ENCODE results near the gene CCDC185. TPM values are rescaled to one million over a fixed set of nuclear protein-coding genes. Genes with fewer than 3 reads are reported as not detected.
"Not testable (repeated sequence)": the region's sequence is repeated elsewhere in the genome, so short reads cannot be mapped to it uniquely, and the experiment has no call there.

Gene CCDC185
- total and polyA plus RNA-seq, 3 experiments from 2014 or later, result not detected

GRCh38 chr1:223364685-223365382 lies 28.4 kb upstream of the CCDC185 start:
- peak in 3 of 5 donors; percentile 1 to 28 (median 3) for DNase-seq
- Mint-ChIP-seq H3K4me3 (peak overlapping the region; percentile 59 to 85 (median 74)), H3K36me3 (no peaks in the 10 kb centered on the region), H3K9me3 (peaks cover 0 to 2% (median 0%) of the 10 kb centered on the region in 5 donors), H3K4me1 (peaks cover 12 to 26% (median 17%) of the 10 kb centered on the region in 3 donors), H3K27me3 (peaks cover 27 to 48% of the 10 kb centered on the region in 2 donors), H3K27ac (peak overlapping the region in 1 of 8 donors; percentile 61)
- Histone ChIP-seq H3K27me3 (ENCODE audit: insufficient read depth, low read length, poor library complexity, severe bottlenecking) (peaks cover 3% of the 10 kb centered on the region), H3K4me3 (ENCODE audit: low read length) (peak overlapping the region; percentile 15), H3K4me1 (ENCODE audit: insufficient read depth, low read length) (peaks cover 9% of the 10 kb centered on the region), H3K36me3 (ENCODE audit: insufficient read depth, low read length) (no peaks in the 10 kb centered on the region), H3K9me3 (ENCODE audit: low read length) (no peaks in the 10 kb centered on the region), H3K27ac (ENCODE audit: low read depth, low read length) (no peak overlapping the region)
- POLR2A ChIA-PET, result no interaction called here
- CTCF ChIA-PET, result interaction anchor here (1.1 kb wide), 1 partner anchor 231 kb away, joined by 4 read pairs; no protein-coding TSS in a partner anchor

GRCh38 chr1:223374064-223374610 lies 19.1 kb upstream of the CCDC185 start:
- Mint-ChIP-seq H3K9me3 (peaks cover 0 to 13% (median 2%) of the 10 kb centered on the region in 5 donors), H3K4me1 (no peaks in the 10 kb centered on the region), H3K27ac (peak overlapping the region in 1 of 8 donors; percentile 27), H3K4me3 (no peak overlapping the region), H3K27me3 (peaks cover 13 to 34% of the 10 kb centered on the region in 2 donors), H3K36me3 (peaks cover 0 to 2% (median 0%) of the 10 kb centered on the region in 3 donors)
- H3K9me3 ChIP-seq (ENCODE audit: low read length), result no peaks in the 10 kb centered on the region
- POLR2A ChIA-PET, result no interaction called here
- no peaks in the 10 kb centered on the region for H3K27me3 ChIP-seq (ENCODE audit: insufficient read depth, low read length, poor library complexity, severe bottlenecking)
- CTCF ChIA-PET, result no interaction called here
- H3K27ac ChIP-seq (ENCODE audit: low read depth, low read length), result no peak overlapping the region
- H3K4me3 ChIP-seq (ENCODE audit: low read length), result no peak overlapping the region
- no peak for DNase-seq
- no peaks in the 10 kb centered on the region for H3K4me1 ChIP-seq (ENCODE audit: insufficient read depth, low read length)
- no peaks in the 10 kb centered on the region for H3K36me3 ChIP-seq (ENCODE audit: insufficient read depth, low read length)

- H3K4me3 Mint-ChIP-seq, result no peak overlapping the region
- no peak overlapping the region for H3K27ac Mint-ChIP-seq
- POLR2A ChIA-PET, result no interaction called here
- H3K4me1 Mint-ChIP-seq, result no peaks in the 10 kb centered on the region
- peaks cover 17 to 36% of the 10 kb centered on the region in 2 donors for H3K27me3 Mint-ChIP-seq
- Histone ChIP-seq H3K4me3 (ENCODE audit: low read length) (no peak overlapping the region), H3K27ac (ENCODE audit: low read depth, low read length) (no peak overlapping the region), H3K9me3 (ENCODE audit: low read length) (no peaks in the 10 kb centered on the region), H3K36me3 (ENCODE audit: insufficient read depth, low read length) (no peaks in the 10 kb centered on the region), H3K4me1 (ENCODE audit: insufficient read depth, low read length) (no peaks in the 10 kb centered on the region), H3K27me3 (ENCODE audit: insufficient read depth, low read length, poor library complexity, severe bottlenecking) (no peaks in the 10 kb centered on the region)
- CTCF ChIA-PET, result no interaction called here
- peaks cover 0 to 9% (median 0%) of the 10 kb centered on the region in 3 donors for H3K36me3 Mint-ChIP-seq
- no peak for DNase-seq
- peaks cover 0 to 10% (median 4%) of the 10 kb centered on the region in 5 donors for H3K9me3 Mint-ChIP-seq
These were observed 14.5 kb upstream of the CCDC185 start for GRCh38 chr1:223378754-223379153.

- no peaks in the 10 kb centered on the region for H3K4me1 Mint-ChIP-seq
- H3K27ac Mint-ChIP-seq, result no peak overlapping the region
- DNase-seq, result no peak
- H3K36me3 Mint-ChIP-seq, result peaks cover 0 to 9% (median 2%) of the 10 kb centered on the region in 3 donors
- no peak overlapping the region for H3K27ac ChIP-seq (ENCODE audit: low read depth, low read length)
- peaks cover 0 to 3% (median 0%) of the 10 kb centered on the region in 5 donors for H3K9me3 Mint-ChIP-seq
- ChIA-PET CTCF (no interaction called here), POLR2A (no interaction called here)
- no peaks in the 10 kb centered on the region for H3K9me3 ChIP-seq (ENCODE audit: low read length)
- peaks cover 11 to 28% of the 10 kb centered on the region in 2 donors for H3K27me3 Mint-ChIP-seq
- no peak overlapping the region for H3K4me3 ChIP-seq (ENCODE audit: low read length)
- no peaks in the 10 kb centered on the region for H3K36me3 ChIP-seq (ENCODE audit: insufficient read depth, low read length)
- H3K4me3 Mint-ChIP-seq, result no peak overlapping the region
- no peaks in the 10 kb centered on the region for H3K27me3 ChIP-seq (ENCODE audit: insufficient read depth, low read length, poor library complexity, severe bottlenecking)
- H3K4me1 ChIP-seq (ENCODE audit: insufficient read depth, low read length), result no peaks in the 10 kb centered on the region
These were observed 7.2 kb upstream of the CCDC185 start for GRCh38 chr1:223386013-223386412.

- no peaks in the 10 kb centered on the region for H3K27me3 ChIP-seq (ENCODE audit: insufficient read depth, low read length, poor library complexity, severe bottlenecking)
- POLR2A ChIA-PET, result no interaction called here
- DNase-seq, result no peak
- H3K36me3 ChIP-seq (ENCODE audit: insufficient read depth, low read length), result no peaks in the 10 kb centered on the region
- H3K36me3 Mint-ChIP-seq, result peaks cover 0 to 2% (median 0%) of the 10 kb centered on the region in 3 donors
- H3K27me3 Mint-ChIP-seq, result peaks cover 29 to 39% of the 10 kb centered on the region in 2 donors
- CTCF ChIA-PET, result no interaction called here
- H3K9me3 ChIP-seq (ENCODE audit: low read length), result no peaks in the 10 kb centered on the region
- no peak overlapping the region for H3K4me3 ChIP-seq (ENCODE audit: low read length)
- no peak overlapping the region for H3K27ac ChIP-seq (ENCODE audit: low read depth, low read length)
- no peaks in the 10 kb centered on the region for H3K4me1 ChIP-seq (ENCODE audit: insufficient read depth, low read length)
- no peak overlapping the region for H3K27ac Mint-ChIP-seq
- H3K4me1 Mint-ChIP-seq, result no peaks in the 10 kb centered on the region
- peaks cover 0 to 15% (median 8%) of the 10 kb centered on the region in 5 donors for H3K9me3 Mint-ChIP-seq
- H3K4me3 Mint-ChIP-seq, result no peak overlapping the region
These were observed 2.6 kb upstream of the CCDC185 start for GRCh38 chr1:223390618-223391017.

GRCh38 chr1:223394242-223394641 lies 1.0 kb downstream of the CCDC185 start:
- H3K9me3 Mint-ChIP-seq, result peaks cover 0 to 15% (median 8%) of the 10 kb centered on the region in 5 donors
- DNase-seq, result no peak
- POLR2A ChIA-PET, result no interaction called here

GRCh38 chr1:223394706-223395105 lies 1.5 kb downstream of the CCDC185 start:
- H3K36me3 Mint-ChIP-seq, result no peaks in the 10 kb centered on the region
- peaks cover 24 to 25% of the 10 kb centered on the region in 2 donors for H3K27me3 Mint-ChIP-seq
- ChIA-PET CTCF (no interaction called here), POLR2A (no interaction called here)
- Histone ChIP-seq H3K4me1 (ENCODE audit: insufficient read depth, low read length) (no peaks in the 10 kb centered on the region), H3K4me3 (ENCODE audit: low read length) (no peak overlapping the region), H3K27me3 (ENCODE audit: insufficient read depth, low read length, poor library complexity, severe bottlenecking) (no peaks in the 10 kb centered on the region), H3K27ac (ENCODE audit: low read depth, low read length) (no peak overlapping the region), H3K36me3 (ENCODE audit: insufficient read depth, low read length) (no peaks in the 10 kb centered on the region), H3K9me3 (ENCODE audit: low read length) (no peaks in the 10 kb centered on the region)
- no peaks in the 10 kb centered on the region for H3K4me1 Mint-ChIP-seq
- peaks cover 0 to 15% (median 10%) of the 10 kb centered on the region in 5 donors for H3K9me3 Mint-ChIP-seq
- H3K4me3 Mint-ChIP-seq, result no peak overlapping the region
- no peak overlapping the region for H3K27ac Mint-ChIP-seq
- DNase-seq, result no peak

More at GRCh38 chr1:223394242-223394641, 1.0 kb downstream of the CCDC185 start:
- H3K4me3 Mint-ChIP-seq, result no peak overlapping the region
- no peaks in the 10 kb centered on the region for H3K4me1 Mint-ChIP-seq
- Histone ChIP-seq H3K4me1 (ENCODE audit: insufficient read depth, low read length) (no peaks in the 10 kb centered on the region), H3K27ac (ENCODE audit: low read depth, low read length) (no peak overlapping the region), H3K36me3 (ENCODE audit: insufficient read depth, low read length) (no peaks in the 10 kb centered on the region), H3K4me3 (ENCODE audit: low read length) (no peak overlapping the region), H3K9me3 (ENCODE audit: low read length) (no peaks in the 10 kb centered on the region), H3K27me3 (ENCODE audit: insufficient read depth, low read length, poor library complexity, severe bottlenecking) (no peaks in the 10 kb centered on the region)
- no peaks in the 10 kb centered on the region for H3K36me3 Mint-ChIP-seq
- H3K27me3 Mint-ChIP-seq, result peaks cover 25 to 27% of the 10 kb centered on the region in 2 donors
- H3K27ac Mint-ChIP-seq, result no peak overlapping the region
- CTCF ChIA-PET, result no interaction called here

- POLR2A ChIA-PET; H3K4me1 ChIP-seq (ENCODE audit: insufficient read depth, low read length); H3K27ac ChIP-seq (ENCODE audit: low read depth, low read length); CTCF ChIA-PET; H3K36me3 ChIP-seq (ENCODE audit: insufficient read depth, low read length); H3K27ac Mint-ChIP-seq; H3K4me3 Mint-ChIP-seq; H3K27me3 ChIP-seq (ENCODE audit: insufficient read depth, low read length, poor library complexity, severe bottlenecking); H3K9me3 Mint-ChIP-seq; H3K9me3 ChIP-seq (ENCODE audit: low read length); DNase-seq; H3K4me3 ChIP-seq (ENCODE audit: low read length): not testable (repeated sequence)
- Mint-ChIP-seq H3K4me1 (peaks cover 0 to 11% (median 0%) of the 10 kb centered on the region in 3 donors), H3K27me3 (peaks cover 0 to 28% of the 10 kb centered on the region in 2 donors), H3K36me3 (peaks cover 0 to 10% (median 0%) of the 10 kb centered on the region in 3 donors)
These were observed 6.2 kb downstream of the CCDC185 start for GRCh38 chr1:223399393-223399792.

Data from CD8-positive, alpha-beta memory T cell (primary cell).